ENCODE measurements around the gene CSMD2.

The CSMD2 gene

GRCh38 chr1:33626801-33627200 lies 538.2 kb downstream of the CSMD2 start:
- no peak overlapping the region for H3K27ac ChIP-seq
- no peak for TF ChIP-seq CTCF (conservative IDR thresholded peaks at IDR 0.05)

GRCh38 chr1:33624991-33625870 lies 539.8 kb downstream of the CSMD2 start:
- no peak overlapping the region for H3K27ac ChIP-seq
- TF ChIP-seq CTCF (conservative IDR thresholded peaks at IDR 0.05) = peak; percentile 17; the same call in 1 of the 2 replicates

GRCh38 chr1:33624261-33624990 lies 540.6 kb downstream of the CSMD2 start:
- TF ChIP-seq CTCF (conservative IDR thresholded peaks at IDR 0.05) = no peak
- no peak overlapping the region for H3K27ac ChIP-seq

- no peak for TF ChIP-seq CTCF (conservative IDR thresholded peaks at IDR 0.05)
These were observed 541.2 kb downstream of the CSMD2 start for GRCh38 chr1:33623811-33624210.

GRCh38 chr1:33622757-33623156 lies 542.3 kb downstream of the CSMD2 start:
- TF ChIP-seq CTCF (conservative IDR thresholded peaks at IDR 0.05) = no peak
- H3K27ac ChIP-seq = no peak overlapping the region

More at GRCh38 chr1:33623811-33624210, 541.2 kb downstream of the CSMD2 start:
- no peak overlapping the region for H3K27ac ChIP-seq

- H3K27ac ChIP-seq = no peak overlapping the region
- TF ChIP-seq CTCF (conservative IDR thresholded peaks at IDR 0.05) = no peak
These were observed 546.4 kb downstream of the CSMD2 start for GRCh38 chr1:33618636-33619035.

GRCh38 chr1:33617451-33617850 lies 547.6 kb downstream of the CSMD2 start:
- no peak for TF ChIP-seq CTCF (conservative IDR thresholded peaks at IDR 0.05)
- no peak overlapping the region for H3K27ac ChIP-seq

Measured in VCaP (cell line).